Panc1 (cell line): ENCODE results near the gene APLP1.

Experiments
- CTCF ChIP-seq: fragments of 450-650 bp; IDR thresholded peaks from 2 replicates; pipeline ENCODE4 v1.5.1; 2017; ENCODE audit warnings: mild to moderate bottlenecking
- POLR2AphosphoS5 ChIP-seq: IDR thresholded peaks from 2 replicates; pipeline ENCODE4 v1.6.1; 2012; ENCODE audit warnings: mild to moderate bottlenecking, low read depth, low read length, moderate library complexity
- SIN3A ChIP-seq: IDR thresholded peaks from 2 replicates; pipeline ENCODE4 v1.6.1; 2012; ENCODE audit warnings: low read depth, mild to moderate bottlenecking, low read length, moderate library complexity, borderline replicate concordance; ENCODE audit not compliant: insufficient read depth
- TCF7L2 ChIP-seq: IDR thresholded peaks from 2 replicates; pipeline ENCODE4 v1.6.1; 2011; ENCODE audit warnings: mild to moderate bottlenecking, low read depth, low read length, inconsistent platforms
- TF ChIP-seq, protein P1 (sequence below), 2 experiments: IDR thresholded peaks; 2 replicates each; pipeline ENCODE4 v1.6.1; 2011 to 2012; ENCODE audit warnings: low read depth in 2 of 2, control low read depth in 1 of 2, low read length in 1 of 2, mild to moderate bottlenecking in 1 of 2, moderate library complexity in 1 of 2; ENCODE audit not compliant: insufficient read depth in 1 of 2

- no peak for TF ChIP-seq CTCF
- TF ChIP-seq, protein P1, sequence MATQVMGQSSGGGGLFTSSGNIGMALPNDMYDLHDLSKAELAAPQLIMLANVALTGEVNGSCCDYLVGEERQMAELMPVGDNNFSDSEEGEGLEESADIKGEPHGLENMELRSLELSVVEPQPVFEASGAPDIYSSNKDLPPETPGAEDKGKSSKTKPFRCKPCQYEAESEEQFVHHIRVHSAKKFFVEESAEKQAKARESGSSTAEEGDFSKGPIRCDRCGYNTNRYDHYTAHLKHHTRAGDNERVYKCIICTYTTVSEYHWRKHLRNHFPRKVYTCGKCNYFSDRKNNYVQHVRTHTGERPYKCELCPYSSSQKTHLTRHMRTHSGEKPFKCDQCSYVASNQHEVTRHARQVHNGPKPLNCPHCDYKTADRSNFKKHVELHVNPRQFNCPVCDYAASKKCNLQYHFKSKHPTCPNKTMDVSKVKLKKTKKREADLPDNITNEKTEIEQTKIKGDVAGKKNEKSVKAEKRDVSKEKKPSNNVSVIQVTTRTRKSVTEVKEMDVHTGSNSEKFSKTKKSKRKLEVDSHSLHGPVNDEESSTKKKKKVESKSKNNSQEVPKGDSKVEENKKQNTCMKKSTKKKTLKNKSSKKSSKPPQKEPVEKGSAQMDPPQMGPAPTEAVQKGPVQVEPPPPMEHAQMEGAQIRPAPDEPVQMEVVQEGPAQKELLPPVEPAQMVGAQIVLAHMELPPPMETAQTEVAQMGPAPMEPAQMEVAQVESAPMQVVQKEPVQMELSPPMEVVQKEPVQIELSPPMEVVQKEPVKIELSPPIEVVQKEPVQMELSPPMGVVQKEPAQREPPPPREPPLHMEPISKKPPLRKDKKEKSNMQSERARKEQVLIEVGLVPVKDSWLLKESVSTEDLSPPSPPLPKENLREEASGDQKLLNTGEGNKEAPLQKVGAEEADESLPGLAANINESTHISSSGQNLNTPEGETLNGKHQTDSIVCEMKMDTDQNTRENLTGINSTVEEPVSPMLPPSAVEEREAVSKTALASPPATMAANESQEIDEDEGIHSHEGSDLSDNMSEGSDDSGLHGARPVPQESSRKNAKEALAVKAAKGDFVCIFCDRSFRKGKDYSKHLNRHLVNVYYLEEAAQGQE (IDR thresholded peaks at IDR 0.05; ENCODE audit: insufficient read depth in 1 of 2, low read depth in 2 of 2, low read length in 1 of 2), result no peak
- TF ChIP-seq POLR2AphosphoS5, result no peak
- no peak for TF ChIP-seq SIN3A
- no peak for TF ChIP-seq TCF7L2
Observed at GRCh38 chr19:35861640-35862160, 6.7 kb upstream of the APLP1 start.
